Prostate gland (tissue), 2 donors: ENCODE data around the gene PRLHR.

ENCODE experiments used
- POLR2A ChIP-seq: fragments of 450-650 bp; IDR thresholded peaks from one replicate; pipeline ENCODE4 v1.6.1; 2016; ENCODE audit warnings: antibody characterized with exemption, mild to moderate bottlenecking
- POLR2AphosphoS5 ChIP-seq: sonication (generic); formaldehyde crosslinking; IDR thresholded peaks from one replicate; pipeline ENCODE4 v1.6.1; 2017; ENCODE audit warnings: antibody characterized with exemption
- TF ChIP-seq, protein P1 (sequence below), 4 experiments: fragments of 200-600 bp in 2 of 4; fragments of 450-650 bp in 2 of 4; sonication (generic) in 2 of 4; IDR thresholded peaks; 1 replicate in 3 of 4; 2 replicates in 1 of 4; pipeline ENCODE4 v1.5.1; 2016 to 2019; ENCODE audit warnings: antibody characterized with exemption in 4 of 4, mild to moderate bottlenecking in 2 of 4, moderate library complexity in 2 of 4

GRCh38 chr10:118595064-118595420 is 406 bp downstream of the PRLHR start:
- no peak for TF ChIP-seq POLR2A
- no peak for TF ChIP-seq POLR2AphosphoS5
- TF ChIP-seq, protein P1, sequence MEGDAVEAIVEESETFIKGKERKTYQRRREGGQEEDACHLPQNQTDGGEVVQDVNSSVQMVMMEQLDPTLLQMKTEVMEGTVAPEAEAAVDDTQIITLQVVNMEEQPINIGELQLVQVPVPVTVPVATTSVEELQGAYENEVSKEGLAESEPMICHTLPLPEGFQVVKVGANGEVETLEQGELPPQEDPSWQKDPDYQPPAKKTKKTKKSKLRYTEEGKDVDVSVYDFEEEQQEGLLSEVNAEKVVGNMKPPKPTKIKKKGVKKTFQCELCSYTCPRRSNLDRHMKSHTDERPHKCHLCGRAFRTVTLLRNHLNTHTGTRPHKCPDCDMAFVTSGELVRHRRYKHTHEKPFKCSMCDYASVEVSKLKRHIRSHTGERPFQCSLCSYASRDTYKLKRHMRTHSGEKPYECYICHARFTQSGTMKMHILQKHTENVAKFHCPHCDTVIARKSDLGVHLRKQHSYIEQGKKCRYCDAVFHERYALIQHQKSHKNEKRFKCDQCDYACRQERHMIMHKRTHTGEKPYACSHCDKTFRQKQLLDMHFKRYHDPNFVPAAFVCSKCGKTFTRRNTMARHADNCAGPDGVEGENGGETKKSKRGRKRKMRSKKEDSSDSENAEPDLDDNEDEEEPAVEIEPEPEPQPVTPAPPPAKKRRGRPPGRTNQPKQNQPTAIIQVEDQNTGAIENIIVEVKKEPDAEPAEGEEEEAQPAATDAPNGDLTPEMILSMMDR (IDR thresholded peaks at IDR 0.05), result no peak
